Measurements from ENCODE around the gene ADCYAP1R1. TPM values are rescaled to one million over a fixed set of nuclear protein-coding genes. Genes with fewer than 3 reads are reported as not detected.

The ADCYAP1R1 gene
- polyA plus RNA-seq, 1 donor from 2014 or later, result 8.6 TPM

GRCh38 chr7:31044529-31044928, 7.6 kb upstream of the ADCYAP1R1 start:
- no peaks in the 10 kb centered on the region for H3K36me3 ChIP-seq (ENCODE audit: insufficient read depth, low read length)
- no peaks in the 10 kb centered on the region for H3K27me3 ChIP-seq (ENCODE audit: insufficient read depth, low read depth, low read length)
- H3F3A ChIP-seq (ENCODE audit: insufficient read depth, low read length, poor library complexity, severe bottlenecking), result peaks cover 5% of the 10 kb centered on the region
- no peaks in the 10 kb centered on the region for H3K9me2 ChIP-seq (ENCODE audit: insufficient read depth, low read length)
- TF ChIP-seq TAF1 (IDR thresholded peaks at IDR 0.05; ENCODE audit: low read depth) (no peak), EP300 (conservative IDR thresholded peaks at IDR 0.05; ENCODE audit: poor library complexity, severe bottlenecking) (no peak), MXI1 (conservative IDR thresholded peaks at IDR 0.05; ENCODE audit: poor library complexity, severe bottlenecking) (no peak), RAD21 (conservative IDR thresholded peaks at IDR 0.05) (no peak), POLR2AphosphoS5 (IDR thresholded peaks at IDR 0.05) (no peak), SMC3 (conservative IDR thresholded peaks at IDR 0.05; ENCODE audit: poor library complexity) (no peak)
- TF ChIP-seq, protein P1, sequence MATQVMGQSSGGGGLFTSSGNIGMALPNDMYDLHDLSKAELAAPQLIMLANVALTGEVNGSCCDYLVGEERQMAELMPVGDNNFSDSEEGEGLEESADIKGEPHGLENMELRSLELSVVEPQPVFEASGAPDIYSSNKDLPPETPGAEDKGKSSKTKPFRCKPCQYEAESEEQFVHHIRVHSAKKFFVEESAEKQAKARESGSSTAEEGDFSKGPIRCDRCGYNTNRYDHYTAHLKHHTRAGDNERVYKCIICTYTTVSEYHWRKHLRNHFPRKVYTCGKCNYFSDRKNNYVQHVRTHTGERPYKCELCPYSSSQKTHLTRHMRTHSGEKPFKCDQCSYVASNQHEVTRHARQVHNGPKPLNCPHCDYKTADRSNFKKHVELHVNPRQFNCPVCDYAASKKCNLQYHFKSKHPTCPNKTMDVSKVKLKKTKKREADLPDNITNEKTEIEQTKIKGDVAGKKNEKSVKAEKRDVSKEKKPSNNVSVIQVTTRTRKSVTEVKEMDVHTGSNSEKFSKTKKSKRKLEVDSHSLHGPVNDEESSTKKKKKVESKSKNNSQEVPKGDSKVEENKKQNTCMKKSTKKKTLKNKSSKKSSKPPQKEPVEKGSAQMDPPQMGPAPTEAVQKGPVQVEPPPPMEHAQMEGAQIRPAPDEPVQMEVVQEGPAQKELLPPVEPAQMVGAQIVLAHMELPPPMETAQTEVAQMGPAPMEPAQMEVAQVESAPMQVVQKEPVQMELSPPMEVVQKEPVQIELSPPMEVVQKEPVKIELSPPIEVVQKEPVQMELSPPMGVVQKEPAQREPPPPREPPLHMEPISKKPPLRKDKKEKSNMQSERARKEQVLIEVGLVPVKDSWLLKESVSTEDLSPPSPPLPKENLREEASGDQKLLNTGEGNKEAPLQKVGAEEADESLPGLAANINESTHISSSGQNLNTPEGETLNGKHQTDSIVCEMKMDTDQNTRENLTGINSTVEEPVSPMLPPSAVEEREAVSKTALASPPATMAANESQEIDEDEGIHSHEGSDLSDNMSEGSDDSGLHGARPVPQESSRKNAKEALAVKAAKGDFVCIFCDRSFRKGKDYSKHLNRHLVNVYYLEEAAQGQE (IDR thresholded peaks at IDR 0.05; ENCODE audit: borderline replicate concordance), result no peak
- H3K9me3 ChIP-seq (ENCODE audit: low read length), result no peaks in the 10 kb centered on the region
- no peak overlapping the region for H3K4me3 ChIP-seq (ENCODE audit: low read length)
- no peak overlapping the region for H2AFZ ChIP-seq (ENCODE audit: low read depth, low read length)
- H3K79me2 ChIP-seq (replicated peaks; ENCODE audit: insufficient read depth, low read length), result no peaks in the 10 kb centered on the region
- H4K20me1 ChIP-seq (ENCODE audit: insufficient read depth), result no peaks in the 10 kb centered on the region
- no peak overlapping the region for H3K27ac ChIP-seq (ENCODE audit: low read length)
- no peak overlapping the region for H3K9ac ChIP-seq (ENCODE audit: low read length)
- no peak overlapping the region for H3K4me2 ChIP-seq (ENCODE audit: low read length)

GRCh38 chr7:31046723-31047122, 5.4 kb upstream of the ADCYAP1R1 start:
- no peaks in the 10 kb centered on the region for H3K27me3 ChIP-seq (ENCODE audit: insufficient read depth, low read depth, low read length)
- H3K36me3 ChIP-seq (ENCODE audit: insufficient read depth, low read length), result no peaks in the 10 kb centered on the region
- H3K4me2 ChIP-seq (ENCODE audit: low read length), result no peak overlapping the region
- TF ChIP-seq, protein P1 (IDR thresholded peaks at IDR 0.05; ENCODE audit: borderline replicate concordance), result no peak
- TF ChIP-seq EP300 (conservative IDR thresholded peaks at IDR 0.05; ENCODE audit: poor library complexity, severe bottlenecking) (no peak), EZH2 (IDR thresholded peaks at IDR 0.05; ENCODE audit: borderline replicate concordance, insufficient read depth, low read length, poor library complexity, severe bottlenecking) (no peak), SMC3 (conservative IDR thresholded peaks at IDR 0.05; ENCODE audit: poor library complexity) (no peak), TAF1 (IDR thresholded peaks at IDR 0.05; ENCODE audit: low read depth) (no peak)
- TF ChIP-seq, protein P2, sequence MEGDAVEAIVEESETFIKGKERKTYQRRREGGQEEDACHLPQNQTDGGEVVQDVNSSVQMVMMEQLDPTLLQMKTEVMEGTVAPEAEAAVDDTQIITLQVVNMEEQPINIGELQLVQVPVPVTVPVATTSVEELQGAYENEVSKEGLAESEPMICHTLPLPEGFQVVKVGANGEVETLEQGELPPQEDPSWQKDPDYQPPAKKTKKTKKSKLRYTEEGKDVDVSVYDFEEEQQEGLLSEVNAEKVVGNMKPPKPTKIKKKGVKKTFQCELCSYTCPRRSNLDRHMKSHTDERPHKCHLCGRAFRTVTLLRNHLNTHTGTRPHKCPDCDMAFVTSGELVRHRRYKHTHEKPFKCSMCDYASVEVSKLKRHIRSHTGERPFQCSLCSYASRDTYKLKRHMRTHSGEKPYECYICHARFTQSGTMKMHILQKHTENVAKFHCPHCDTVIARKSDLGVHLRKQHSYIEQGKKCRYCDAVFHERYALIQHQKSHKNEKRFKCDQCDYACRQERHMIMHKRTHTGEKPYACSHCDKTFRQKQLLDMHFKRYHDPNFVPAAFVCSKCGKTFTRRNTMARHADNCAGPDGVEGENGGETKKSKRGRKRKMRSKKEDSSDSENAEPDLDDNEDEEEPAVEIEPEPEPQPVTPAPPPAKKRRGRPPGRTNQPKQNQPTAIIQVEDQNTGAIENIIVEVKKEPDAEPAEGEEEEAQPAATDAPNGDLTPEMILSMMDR (IDR thresholded peaks at IDR 0.05; ENCODE audit: poor library complexity, severe bottlenecking), result no peak
- H2AFZ ChIP-seq (ENCODE audit: low read depth, low read length), result no peak overlapping the region
- H3K9me3 ChIP-seq (ENCODE audit: low read length), result no peaks in the 10 kb centered on the region
- peak overlapping the region; percentile 64 for H3K27ac ChIP-seq (ENCODE audit: low read length)
- H3K4me3 ChIP-seq (ENCODE audit: low read length), result peak overlapping the region; percentile 36
- peaks cover 5% of the 10 kb centered on the region for H3F3A ChIP-seq (ENCODE audit: insufficient read depth, low read length, poor library complexity, severe bottlenecking)
- H4K20me1 ChIP-seq (ENCODE audit: insufficient read depth), result no peaks in the 10 kb centered on the region
- H3K9ac ChIP-seq (ENCODE audit: low read length), result no peak overlapping the region
- H3K79me2 ChIP-seq (replicated peaks; ENCODE audit: insufficient read depth, low read length), result no peaks in the 10 kb centered on the region
- no peaks in the 10 kb centered on the region for H3K9me2 ChIP-seq (ENCODE audit: insufficient read depth, low read length)

Data from neural cell (in vitro differentiated cells).